Keratinocyte (primary cell): ENCODE results near the gene ZSCAN16. TPM values are rescaled to one million over a fixed set of nuclear protein-coding genes. Genes with fewer than 3 reads are reported as not detected.
"Not testable (repeated sequence)": the region's sequence is repeated elsewhere in the genome, so short reads cannot be mapped to it uniquely, and the experiment has no call there.

Source experiments
- DNase-seq: peaks from one replicate; pipeline ENCODE4 v3.0.0-alpha.2; 2011; ENCODE audit warnings: low read depth, missing footprints, low spot score
- FAIRE-seq: peaks from 2 replicates; lab custom pipeline; 2011; peaks lifted over from hg19 to GRCh38; lab: Jason Lieb, UNC
- H2AFZ ChIP-seq: 2 replicates; pipeline ENCODE4 v1.6.0; 2012; ENCODE audit warnings: low read length, control low read depth, inconsistent platforms; ENCODE audit not compliant: control insufficient read depth
- H3K27ac ChIP-seq: 2 replicates; pipeline ENCODE4 v1.5.1; 2011; ENCODE audit warnings: low read length; ENCODE audit not compliant: control insufficient read depth, insufficient read depth
- H3K27me3 ChIP-seq: 3 replicates; pipeline ENCODE4 v1.6.0; 2011; ENCODE audit warnings: low read length; ENCODE audit not compliant: control insufficient read depth, insufficient read depth; ENCODE audit errors: extremely low read depth
- H3K36me3 ChIP-seq, 2 experiments: 2 replicates in 1 of 2; 3 replicates in 1 of 2; pipeline ENCODE4 v1.5.1; 2011; ENCODE audit warnings: low read length in 2 of 2, mild to moderate bottlenecking in 1 of 2; ENCODE audit not compliant: control insufficient read depth in 2 of 2, insufficient read depth in 2 of 2; ENCODE audit errors: extremely low read depth in 1 of 2
- H3K4me1 ChIP-seq: 3 replicates; pipeline ENCODE4 v1.5.1; 2011; ENCODE audit warnings: low read length; ENCODE audit not compliant: control insufficient read depth, insufficient read depth; ENCODE audit errors: extremely low read depth
- H3K4me2 ChIP-seq: 3 replicates; pipeline ENCODE4 v1.6.0; 2011; ENCODE audit warnings: low read depth, low read length; ENCODE audit not compliant: control insufficient read depth, insufficient read depth; ENCODE audit errors: extremely low read depth
- H3K4me3 ChIP-seq, 3 experiments: fragments of 200-600 bp in 1 of 3; sonication (generic) in 1 of 3; 2 replicates in 2 of 3; 3 replicates in 1 of 3; pipeline ENCODE4 v1.5.1; 2011 to 2016; ENCODE audit warnings: low read length in 3 of 3, mild to moderate bottlenecking in 3 of 3, control low read depth in 2 of 3, inconsistent platforms in 1 of 3, low read depth in 1 of 3, mixed read lengths in 1 of 3, mixed run types in 1 of 3, moderate library complexity in 1 of 3; ENCODE audit not compliant: control insufficient read depth in 2 of 3, insufficient read depth in 2 of 3; ENCODE audit errors: extremely low read depth in 1 of 3
- H3K79me2 ChIP-seq: 2 replicates; pipeline ENCODE4 v1.6.0; 2012; ENCODE audit warnings: low read length; ENCODE audit not compliant: control insufficient read depth, insufficient read depth
- H3K9ac ChIP-seq: 3 replicates; pipeline ENCODE4 v1.6.0; 2011; ENCODE audit warnings: low read length; ENCODE audit not compliant: control insufficient read depth, insufficient read depth; ENCODE audit errors: extremely low read depth
- H3K9me1 ChIP-seq: 3 replicates; pipeline ENCODE4 v1.6.0; 2011; ENCODE audit warnings: low read length; ENCODE audit not compliant: control insufficient read depth, insufficient read depth; ENCODE audit errors: extremely low read depth
- H3K9me3 ChIP-seq: 2 replicates; pipeline ENCODE4 v1.5.1; 2012; ENCODE audit warnings: low read depth, low read length; ENCODE audit not compliant: control insufficient read depth
- H4K20me1 ChIP-seq: 3 replicates; pipeline ENCODE4 v1.6.0; 2011; ENCODE audit warnings: low read length; ENCODE audit not compliant: control insufficient read depth, insufficient read depth; ENCODE audit errors: extremely low read depth
- CTCF ChIP-seq, 3 experiments: IDR thresholded peaks in 1 of 3; conservative IDR thresholded peaks in 1 of 3; optimal IDR thresholded peaks in 1 of 3; 2 replicates in 2 of 3; 3 replicates in 1 of 3; pipeline versions ENCODE3 to v1.5.1; 2011; ENCODE audit warnings: low read length in 3 of 3, mild to moderate bottlenecking in 3 of 3, moderate library complexity in 2 of 3, control low read depth in 1 of 3, inconsistent platforms in 1 of 3; ENCODE audit not compliant: insufficient read depth in 2 of 3; ENCODE audit errors: extremely low read depth in 1 of 3
- EZH2 ChIP-seq: IDR thresholded peaks from one replicate; pipeline ENCODE4 v1.6.1; 2012; ENCODE audit warnings: inconsistent platforms, mild to moderate bottlenecking, low read length, moderate library complexity
- dilution Hi-C: fragments of 300-500 bp; cut with MboI; formaldehyde crosslinking; loops from one replicate; pipeline ENCODE4 v1.7.0; 2020; ENCODE audit warnings: low sequenced_read_pairs; ENCODE audit not compliant: extremely low pct_ligation_motif_present
- polyA plus RNA-seq, 5 experiments: library from polyadenylated mRNA; depleted of rRNA in 3 of 5; stranded (reverse) in 3 of 5; stranded (forward) in 1 of 5; unstranded in 1 of 5; fragments of >200 nt; gene quantifications; 1 replicate in 1 of 5; 2 replicates in 3 of 5; 3 replicates in 1 of 5; pipeline versions ENCODE4 v1.2.1 to v1.2.3, GENCODE V29; 2011 to 2012; ENCODE audit warnings: missing spikeins in 2 of 5, low read depth in 1 of 5, low replicate concordance in 1 of 5

The ZSCAN16 gene
- polyA plus RNA-seq, 1 donor (not counting 4 experiments of a cell fraction or from before 2014, with no cell fraction given), result 1.5 TPM

DNA sequence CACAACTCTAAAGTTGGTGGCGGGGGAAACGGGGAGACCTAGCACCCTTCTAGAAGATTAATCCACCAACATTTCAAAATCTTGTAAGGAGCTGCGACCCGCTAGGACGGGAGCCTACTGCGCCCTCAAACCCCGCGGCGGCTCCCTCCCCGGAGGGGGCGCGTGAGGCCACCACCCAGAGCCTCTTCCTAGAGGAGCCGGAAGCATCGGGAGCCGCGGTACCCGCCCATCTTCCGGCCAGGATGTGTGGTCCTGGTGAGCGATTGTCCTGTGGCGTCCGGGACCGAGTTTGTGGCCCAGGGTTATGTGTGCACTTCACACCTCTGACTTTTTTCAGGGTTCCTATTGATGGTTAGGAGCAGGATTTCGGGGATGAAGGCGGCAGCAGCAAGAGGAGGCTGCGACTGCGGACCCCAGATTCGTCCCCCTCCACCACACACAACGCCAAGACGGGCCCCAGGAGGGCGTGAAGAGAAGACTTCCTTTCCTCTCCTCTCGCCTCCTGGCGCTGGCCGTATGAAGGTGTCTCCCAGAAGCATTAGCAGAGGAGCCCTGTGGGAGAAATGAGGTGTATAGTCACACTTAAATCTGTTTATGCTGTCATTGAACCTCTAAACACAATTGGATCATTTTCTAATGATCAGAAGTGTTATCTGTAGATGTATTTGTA, 33.4 kb upstream of the ZSCAN16 start:
- DNase-seq (no peak), FAIRE-seq (no peak)
- H3K79me2 ChIP-seq, result no peaks in the 10 kb centered on the region
- H3K4me3 ChIP-seq, result no peak overlapping the region
- peaks cover 15 to 36% of the 10 kb centered on the region in 2 experiments for H3K36me3 ChIP-seq
- H3K9ac ChIP-seq, result no peak overlapping the region
- H2AFZ ChIP-seq, result no peak overlapping the region
- no peaks in the 10 kb centered on the region for H3K9me1 ChIP-seq
- H3K4me1 ChIP-seq, result no peaks in the 10 kb centered on the region
- H3K9me3 ChIP-seq, result peaks cover 4% of the 10 kb centered on the region
- H4K20me1 ChIP-seq, result no peaks in the 10 kb centered on the region
- H3K27me3 ChIP-seq, result no peaks in the 10 kb centered on the region
- TF ChIP-seq CTCF (optimal IDR thresholded peaks at IDR 0.05 in 1 of 3, IDR thresholded peaks at IDR 0.05 in 1 of 3, conservative IDR thresholded peaks at IDR 0.05 in 1 of 3; ENCODE audit: extremely low read depth in 1 of 3, insufficient read depth in 2 of 3, low read length in 3 of 3) (no peak), EZH2 (no peak)
- no peak overlapping the region for H3K27ac ChIP-seq
- no peak overlapping the region for H3K4me2 ChIP-seq
- dilution Hi-C loops, result no loop called here

DNA sequence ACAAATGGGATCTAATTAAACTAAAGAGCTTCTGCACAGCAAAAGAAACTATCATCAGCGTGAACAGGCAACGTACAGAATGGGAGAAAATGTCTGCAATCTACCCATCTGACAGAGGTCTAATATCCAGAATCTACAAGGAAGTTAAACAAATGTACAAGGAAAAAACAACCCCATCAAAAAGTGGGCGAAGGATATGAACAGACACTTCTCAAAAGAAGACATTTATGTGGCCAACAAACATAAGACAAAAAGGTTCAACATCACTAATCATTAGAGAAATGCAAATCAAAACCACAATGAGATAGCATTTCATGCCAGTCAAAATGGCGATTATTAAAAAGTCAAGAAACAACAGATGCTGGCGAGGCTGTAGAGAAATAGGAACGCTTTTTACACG, 22.2 kb upstream of the ZSCAN16 start:
- H3K9me1 ChIP-seq, H3K27me3 ChIP-seq, H3K9me3 ChIP-seq, H3K79me2 ChIP-seq, dilution Hi-C loops, H3K9ac ChIP-seq, DNase-seq, H2AFZ ChIP-seq, H3K36me3 ChIP-seq, H3K4me3 ChIP-seq, H3K4me1 ChIP-seq, H3K27ac ChIP-seq, FAIRE-seq, H3K4me2 ChIP-seq, H4K20me1 ChIP-seq: not testable (repeated sequence)

GRCh38 chr6:28102699-28103098, 21.7 kb upstream of the ZSCAN16 start:
- FAIRE-seq, H3K27ac ChIP-seq, H3K9ac ChIP-seq, H3K4me3 ChIP-seq, H3K27me3 ChIP-seq, H2AFZ ChIP-seq, H3K4me2 ChIP-seq, DNase-seq, H3K9me1 ChIP-seq, dilution Hi-C loops, H3K9me3 ChIP-seq, H3K36me3 ChIP-seq, H3K4me1 ChIP-seq, H3K79me2 ChIP-seq, H4K20me1 ChIP-seq: not testable (repeated sequence)
